ENCODE data around the gene SHISA9. TPM values are rescaled to one million over a fixed set of nuclear protein-coding genes. Genes with fewer than 3 reads are reported as not detected.

The SHISA9 gene
- total and polyA plus RNA-seq, 7 donors, result under 0.01 to 8.6 (median 3.1) TPM

GRCh38 chr16:12893050-12893750 is 8.2 kb upstream of the SHISA9 start:
- Histone ChIP-seq H3K9me3 (no peaks in the 10 kb centered on the region), H3K27ac (no peak overlapping the region), H3K4me1 (no peaks in the 10 kb centered on the region), H3K27me3 (no peaks in the 10 kb centered on the region), H3K4me3 (no peak overlapping the region), H3K36me3 (no peaks in the 10 kb centered on the region)
- no peak for DNase-seq
- intact Hi-C loops (cut with DNase I), result loop anchor here (10.0 kb wide), 1 partner anchor 562 kb away; no protein-coding TSS in a partner anchor
- TF ChIP-seq POLR2AphosphoS5 (IDR thresholded peaks at IDR 0.05) (no peak), POLR2A (IDR thresholded peaks at IDR 0.05) (no peak), EP300 (IDR thresholded peaks at IDR 0.05) (no peak), CTCF (IDR thresholded peaks at IDR 0.05) (no peak)
- WGBS, 2 donors, result 71 to 90% methylated on average over 8 of the region's 8 CpGs

GRCh38 chr16:12896562-12896961 is 4.8 kb upstream of the SHISA9 start:
- no peak overlapping the region for H3K27ac ChIP-seq
- H3K9me3 ChIP-seq, result no peaks in the 10 kb centered on the region
- intact Hi-C loops (cut with DNase I), result loop anchor here (10.0 kb wide), 1 partner anchor 558 kb away; no protein-coding TSS in a partner anchor
- TF ChIP-seq POLR2AphosphoS5 (IDR thresholded peaks at IDR 0.05) (no peak), POLR2A (IDR thresholded peaks at IDR 0.05) (no peak), CTCF (IDR thresholded peaks at IDR 0.05) (no peak), EP300 (IDR thresholded peaks at IDR 0.05) (no peak)
- DNase-seq, result no peak
- peaks cover 0 to 6% (median 3%) of the 10 kb centered on the region in 4 donors for H3K4me1 ChIP-seq
- peaks cover 4 to 24% (median 11%) of the 10 kb centered on the region in 3 donors for H3K27me3 ChIP-seq
- H3K36me3 ChIP-seq, result no peaks in the 10 kb centered on the region
- WGBS, 2 donors, result 45% methylated on average over 4 of the region's 4 CpGs
- H3K4me3 ChIP-seq, result no peak overlapping the region

GRCh38 chr16:12898551-12898950 is 2.8 kb upstream of the SHISA9 start:
- DNase-seq, result no peak
- Histone ChIP-seq H3K4me3 (no peak overlapping the region), H3K27me3 (peaks cover 19 to 44% (median 28%) of the 10 kb centered on the region in 3 donors), H3K27ac (no peak overlapping the region), H3K36me3 (no peaks in the 10 kb centered on the region), H3K9me3 (no peaks in the 10 kb centered on the region), H3K4me1 (peaks cover 0 to 25% (median 14%) of the 10 kb centered on the region in 4 donors)
- TF ChIP-seq POLR2A (IDR thresholded peaks at IDR 0.05) (no peak), POLR2AphosphoS5 (IDR thresholded peaks at IDR 0.05) (no peak), CTCF (IDR thresholded peaks at IDR 0.05) (no peak), EP300 (IDR thresholded peaks at IDR 0.05) (no peak)
- intact Hi-C loops (cut with DNase I), result loop anchor here (10.0 kb wide), 1 partner anchor 556 kb away; no protein-coding TSS in a partner anchor
- WGBS, 2 donors, result 47 to 63% methylated on average over 3 of the region's 3 CpGs

GRCh38 chr16:12899529-12900143 is 1.8 kb upstream of the SHISA9 start:
- H3K27ac ChIP-seq, result no peak overlapping the region
- peaks cover 22 to 54% (median 36%) of the 10 kb centered on the region in 3 donors for H3K27me3 ChIP-seq
- TF ChIP-seq CTCF (IDR thresholded peaks at IDR 0.05), result no peak
- TF ChIP-seq POLR2AphosphoS5 (IDR thresholded peaks at IDR 0.05), result no peak
- no peak for TF ChIP-seq POLR2A (IDR thresholded peaks at IDR 0.05)
- TF ChIP-seq EP300 (IDR thresholded peaks at IDR 0.05), result no peak
- no peaks in the 10 kb centered on the region for H3K36me3 ChIP-seq
- DNase-seq, result no peak
- no peaks in the 10 kb centered on the region for H3K9me3 ChIP-seq
- H3K4me1 ChIP-seq, result peaks cover 0 to 31% (median 17%) of the 10 kb centered on the region in 4 donors
- WGBS, 2 donors, result 49 to 62% methylated on average over 6 of the region's 6 CpGs
- H3K4me3 ChIP-seq, result no peak overlapping the region
- intact Hi-C loops (cut with DNase I), result loop anchor here (10.0 kb wide), 1 partner anchor 555 kb away; no protein-coding TSS in a partner anchor
